NCI-H2171 (cell line): Measurements from ENCODE around the gene ATP5ME.
A peak's percentile ranks its signal among the peaks of the same experiment; 100 is the strongest.
"Not testable (repeated sequence)": the region's sequence is repeated elsewhere in the genome, so short reads cannot be mapped to it uniquely, and the experiment has no call there.

Experiments used
- DNase-seq: peaks from one replicate; lab custom pipeline; 2025; lab: John Stamatoyannopoulos, UW

The ATP5ME gene

DNA sequence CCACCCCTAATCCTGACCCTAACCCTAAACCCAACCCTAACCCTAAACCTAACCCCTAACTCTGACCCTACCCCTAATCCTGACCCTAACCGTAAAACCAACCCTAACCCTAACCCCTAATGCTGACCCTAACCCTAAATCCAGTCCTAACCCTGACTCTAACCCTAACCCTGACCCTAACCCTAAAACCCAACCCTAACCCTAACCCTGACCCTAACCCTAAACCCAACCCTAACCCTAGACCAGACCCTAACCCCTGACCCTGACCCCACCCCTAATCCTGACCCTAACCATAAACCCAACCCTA is 30.8 kb upstream of the ATP5ME start:
- no peak for DNase-seq

DNA sequence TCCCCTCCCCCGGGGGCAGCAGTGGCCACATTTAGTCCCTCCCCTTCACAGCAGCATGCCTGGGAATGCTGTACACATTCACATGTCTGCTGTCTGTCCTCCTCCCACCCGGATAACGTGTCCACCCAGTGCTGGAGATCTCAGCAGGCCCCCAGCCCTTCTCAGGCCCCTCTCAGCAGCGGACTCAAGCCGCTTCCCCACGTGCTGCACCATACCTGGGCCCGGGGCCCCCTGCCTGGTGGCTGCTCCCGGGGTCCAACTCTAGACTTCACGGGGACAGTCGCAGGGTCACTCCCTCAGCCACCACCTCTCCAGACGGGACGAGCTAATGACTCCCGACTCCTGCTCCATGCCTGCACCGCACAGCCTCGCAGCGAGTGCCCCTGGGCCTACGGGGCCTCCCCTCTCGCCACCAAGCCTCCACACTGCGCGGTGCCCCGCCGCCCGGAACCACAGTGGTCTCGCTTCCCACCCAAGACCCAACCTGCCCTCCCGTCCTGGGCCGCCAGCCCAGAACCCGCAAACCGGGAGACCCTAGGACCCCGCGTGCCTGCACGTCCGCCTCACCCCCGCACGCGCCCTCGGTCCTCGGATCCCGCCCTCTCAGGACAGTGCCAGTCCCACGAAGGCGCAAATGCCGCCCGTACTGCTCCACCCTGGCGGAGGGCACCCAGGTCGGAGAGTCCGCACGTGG is 30.3 kb upstream of the ATP5ME start:
- no peak for DNase-seq

DNA sequence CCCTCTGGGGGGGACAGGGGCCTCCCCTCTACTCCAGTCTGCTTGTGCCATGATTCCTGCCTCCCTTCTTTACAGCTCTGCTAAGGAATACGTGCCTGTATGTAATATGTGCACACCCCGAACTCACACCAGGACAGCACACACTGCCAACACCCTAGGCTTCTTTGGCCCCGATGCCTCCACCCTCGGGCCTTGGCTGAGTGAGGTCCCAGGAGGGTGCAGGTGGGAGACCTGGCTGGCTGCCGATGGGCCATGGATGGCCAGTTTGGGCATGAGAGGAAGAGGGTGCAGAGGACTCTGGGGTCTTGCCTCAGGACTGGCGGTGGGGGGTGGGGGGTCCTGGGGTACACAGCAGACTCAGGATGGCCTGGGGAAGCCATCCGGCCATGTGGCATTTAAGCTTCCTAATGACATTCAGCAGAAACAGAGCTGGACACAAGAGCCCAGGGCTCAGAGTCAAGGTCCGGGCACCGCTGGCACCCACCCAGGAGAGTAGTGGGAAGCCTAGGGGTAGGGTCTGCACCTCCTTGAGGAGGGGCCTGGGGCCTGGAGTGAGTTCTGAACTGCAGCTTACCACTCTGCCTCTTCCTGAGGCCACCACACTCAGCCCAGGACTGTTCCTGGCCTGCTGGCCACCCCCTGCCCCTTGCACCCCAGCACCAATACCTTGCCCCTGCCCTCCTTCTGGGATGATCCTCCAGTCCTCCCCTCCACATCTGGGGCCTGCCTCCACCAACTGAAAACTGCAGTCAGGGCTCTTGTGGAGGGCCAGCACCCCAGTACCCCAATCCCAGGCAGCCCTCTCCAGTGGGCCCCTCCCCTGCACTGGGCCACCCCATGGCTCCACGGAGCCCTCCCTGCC is 29.5 kb upstream of the ATP5ME start:
- no peak for DNase-seq

DNA sequence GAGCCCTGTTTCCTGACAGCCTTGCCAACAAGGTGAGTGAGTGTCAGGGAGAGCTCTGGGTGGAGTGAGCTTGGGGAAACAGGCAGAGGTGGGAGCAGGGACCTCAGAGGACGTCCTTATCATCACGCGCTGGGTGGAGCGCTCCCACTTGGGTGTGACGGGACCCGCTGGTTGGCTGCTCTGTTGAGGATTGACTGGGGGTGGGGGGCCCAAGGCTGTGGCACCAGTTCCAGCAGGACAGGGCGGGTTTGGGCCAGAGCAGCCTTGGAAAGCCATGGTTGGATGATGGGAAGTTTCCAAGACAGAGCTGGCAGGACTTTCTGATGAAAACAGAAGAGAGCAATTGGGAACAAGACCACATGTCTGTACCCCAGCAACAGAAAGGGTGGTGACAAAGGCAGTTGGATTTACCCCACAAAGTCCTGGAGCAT is 28.6 kb upstream of the ATP5ME start:
- DNase-seq: no peak

DNA sequence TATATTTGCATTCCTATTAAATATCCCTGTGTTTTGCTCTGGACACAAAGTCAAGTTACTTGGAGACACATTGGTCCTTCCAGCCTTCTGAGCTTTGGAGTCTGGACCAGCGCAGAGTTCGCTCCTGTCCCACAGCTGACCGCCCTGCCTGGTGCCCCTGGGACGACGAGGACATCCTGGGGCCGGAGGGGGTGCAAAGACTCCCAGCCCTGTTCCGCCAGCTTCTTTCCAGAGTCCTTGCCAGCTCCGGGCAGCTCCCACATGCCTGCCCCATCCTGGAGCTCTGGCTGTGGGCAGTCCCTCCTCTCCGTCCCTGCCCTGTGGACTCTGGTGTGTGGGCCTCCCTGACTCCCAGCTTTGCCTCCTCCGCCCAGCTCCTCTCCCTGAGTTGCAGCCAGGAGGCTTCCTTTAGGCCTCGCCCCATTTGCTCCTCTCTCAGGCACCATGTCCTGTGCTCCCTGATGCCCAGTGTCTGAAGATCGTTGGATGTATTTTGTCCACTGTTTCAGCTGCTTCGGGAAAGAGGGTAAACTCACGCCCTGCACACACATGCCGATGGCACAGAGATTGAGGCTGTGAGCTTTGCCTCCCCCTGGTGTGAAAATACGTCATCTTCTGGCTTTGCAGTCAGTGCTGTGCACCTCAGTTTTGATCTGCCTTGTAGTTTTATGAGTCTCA is 26.6 kb upstream of the ATP5ME start:
- DNase-seq: no peak

DNA sequence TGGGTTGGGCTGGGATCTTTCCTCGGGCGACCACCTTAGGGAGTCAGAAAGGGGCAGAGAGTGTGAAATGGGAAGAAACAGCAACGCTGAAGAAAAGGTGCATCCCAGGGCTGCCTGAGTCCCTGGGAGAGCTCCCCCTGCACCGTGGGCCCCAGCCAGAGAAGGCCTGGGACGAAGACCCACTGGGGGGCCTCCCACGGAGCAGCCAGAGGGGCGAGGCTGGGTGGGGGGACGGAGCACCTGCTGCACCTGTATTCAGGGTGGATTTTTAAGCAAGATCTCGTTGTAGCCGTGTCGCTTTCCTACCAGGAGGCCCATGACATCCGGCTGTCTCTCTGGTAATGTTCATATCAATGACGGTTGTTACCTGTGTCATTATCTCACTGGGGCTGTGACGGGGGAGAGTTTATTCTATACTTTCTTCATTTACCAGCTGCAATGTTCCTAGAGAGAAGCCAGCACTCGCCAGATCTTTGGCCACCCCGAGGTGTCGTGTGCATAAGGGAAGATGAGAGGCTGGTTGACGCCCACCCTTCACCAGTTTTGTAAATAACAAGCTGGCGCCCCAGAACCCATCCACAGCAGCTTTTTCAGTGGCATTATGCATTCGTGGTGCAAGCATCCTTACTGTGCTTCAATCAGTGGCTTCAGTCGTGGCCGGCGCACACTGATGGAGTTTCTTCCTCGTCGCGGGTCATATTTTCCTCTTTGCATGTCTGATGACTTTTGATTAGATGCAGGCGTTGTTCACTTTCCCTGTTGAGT is 25.9 kb upstream of the ATP5ME start:
- DNase-seq: no peak

DNA sequence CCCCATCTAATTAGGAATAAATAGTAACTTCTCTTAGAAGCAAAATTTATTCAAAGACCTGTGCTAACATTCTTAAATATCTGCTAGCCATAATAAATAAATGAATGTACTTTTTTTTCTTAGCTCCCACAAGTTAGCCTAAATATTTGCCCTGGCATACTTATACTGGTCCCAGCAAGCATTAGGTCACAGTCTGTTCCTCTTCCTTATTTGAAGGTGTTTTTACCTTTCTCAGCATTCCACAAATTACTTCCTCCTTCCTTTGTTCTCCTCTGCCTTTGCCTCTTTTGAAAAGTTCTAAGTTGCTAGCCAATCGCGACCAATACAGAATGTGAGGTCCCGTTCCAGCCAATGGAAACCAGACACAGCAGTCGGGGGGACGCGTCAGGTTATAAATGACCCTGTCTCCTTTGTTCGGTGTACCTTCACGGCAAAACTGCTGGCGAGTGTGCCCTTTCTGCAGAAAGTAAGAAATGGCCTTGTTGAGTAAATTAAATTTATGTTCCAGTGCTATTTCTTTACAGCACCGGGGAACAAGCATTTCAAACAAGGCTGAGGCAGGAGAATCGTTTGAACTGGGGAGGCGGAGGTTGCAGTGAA is 20.4 kb upstream of the ATP5ME start:
- not testable (repeated sequence) for DNase-seq

DNA sequence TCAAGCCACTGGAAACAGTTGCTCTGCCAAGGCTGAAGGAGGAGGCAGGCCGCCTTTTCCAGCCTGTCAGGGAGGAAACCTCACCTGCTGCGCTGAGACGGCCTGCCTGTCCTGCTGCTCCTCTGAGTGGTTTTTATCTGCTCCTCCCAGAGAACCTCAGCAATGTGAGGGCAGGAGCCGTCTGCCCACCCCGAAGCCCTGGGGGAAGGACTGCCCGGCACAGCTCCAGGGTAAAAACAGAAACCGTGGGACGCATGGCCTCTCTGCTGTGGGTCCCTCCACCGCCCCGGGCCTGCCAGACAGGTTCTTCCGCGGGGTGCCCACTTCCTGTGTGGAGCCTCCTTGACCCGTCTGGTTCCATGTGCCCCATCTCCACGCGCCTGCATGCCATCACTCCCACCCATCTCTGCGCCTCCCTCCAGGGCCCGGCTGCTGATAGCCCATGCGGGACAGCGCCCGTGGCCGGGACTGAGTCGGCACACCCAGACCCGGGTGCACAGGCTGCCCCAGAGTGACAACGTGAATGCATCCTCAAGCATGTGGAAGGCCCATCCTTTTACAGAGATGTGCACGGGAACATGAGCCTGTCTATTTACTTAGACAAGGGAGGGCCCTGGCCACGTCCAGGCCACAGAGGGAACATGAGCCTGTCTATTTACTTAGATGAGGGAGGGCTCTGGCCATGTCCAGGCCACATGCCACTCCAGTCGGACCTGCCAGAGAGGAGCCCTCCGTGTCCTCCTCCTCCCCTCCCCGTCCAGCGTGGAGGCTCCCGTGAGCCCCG is 18.9 kb upstream of the ATP5ME start:
- no peak for DNase-seq

DNA sequence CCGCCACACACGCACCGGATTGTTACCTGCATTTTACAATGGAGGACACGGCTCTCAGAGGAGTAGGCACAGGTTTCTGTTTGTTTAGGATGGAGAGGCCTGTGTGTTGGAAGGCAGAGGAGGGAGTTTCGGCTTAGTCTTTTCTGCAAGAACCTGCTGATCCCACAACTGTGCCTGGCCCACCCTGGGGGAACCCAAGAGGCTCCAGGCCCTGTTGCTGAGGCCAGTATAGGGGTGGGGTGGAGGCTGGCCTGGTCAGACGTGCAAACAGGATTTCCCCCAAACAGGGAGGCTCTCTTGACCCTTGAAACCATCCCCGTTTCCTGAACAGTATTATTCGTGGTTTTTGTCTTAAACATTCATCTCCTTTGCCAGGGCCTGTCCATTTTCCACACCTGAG is 15.6 kb upstream of the ATP5ME start:
- DNase-seq: no peak

DNA sequence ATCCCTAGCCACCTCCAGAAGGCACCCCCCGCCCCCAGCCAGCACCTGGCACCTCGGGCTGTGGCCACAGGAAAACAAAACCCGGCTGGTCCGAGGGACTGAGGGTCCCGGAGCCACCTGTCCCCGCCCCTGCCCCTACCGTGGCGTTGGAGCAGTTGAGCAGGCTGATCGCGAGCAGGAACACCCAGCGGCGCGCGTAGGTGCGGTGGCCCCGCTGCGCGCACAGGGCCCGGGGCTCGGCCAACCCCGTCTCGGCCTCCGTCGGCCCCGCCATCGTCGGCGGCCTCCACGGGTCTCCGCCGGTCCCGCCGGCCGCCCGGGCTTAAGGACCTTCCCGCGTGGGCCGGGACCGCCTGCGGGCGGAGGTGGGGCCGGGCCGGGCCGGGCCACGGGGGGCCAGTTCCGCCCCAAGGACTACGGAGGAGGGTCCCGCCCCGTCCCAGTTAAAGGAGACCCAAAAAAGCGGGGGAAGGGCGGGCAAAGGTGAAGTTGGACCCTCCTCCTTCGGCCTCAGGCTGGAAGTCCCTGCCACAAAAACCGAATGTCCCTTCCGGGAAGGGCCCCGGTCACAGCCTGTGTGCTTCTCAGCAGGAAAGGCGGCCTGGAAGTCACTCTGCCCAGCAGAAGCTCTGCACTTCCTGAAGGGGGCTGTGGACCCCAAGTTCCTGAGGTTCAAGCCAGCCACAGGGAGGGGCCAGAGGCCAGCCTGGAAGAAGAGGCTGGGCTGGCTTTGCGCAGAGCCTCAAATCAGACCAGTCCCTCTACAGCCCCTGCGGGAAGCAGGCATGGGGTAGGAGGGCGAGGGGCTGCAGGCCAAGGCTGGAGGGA is 15.0 kb upstream of the ATP5ME start, which contains the start of gene SLC49A3:
Gene SLC49A3 (minus strand): TSS at position 298 of the 828 bp plus-strand sequence. CDS start 24 bp downstream, at position 274.
- DNase-seq: no peak

DNA sequence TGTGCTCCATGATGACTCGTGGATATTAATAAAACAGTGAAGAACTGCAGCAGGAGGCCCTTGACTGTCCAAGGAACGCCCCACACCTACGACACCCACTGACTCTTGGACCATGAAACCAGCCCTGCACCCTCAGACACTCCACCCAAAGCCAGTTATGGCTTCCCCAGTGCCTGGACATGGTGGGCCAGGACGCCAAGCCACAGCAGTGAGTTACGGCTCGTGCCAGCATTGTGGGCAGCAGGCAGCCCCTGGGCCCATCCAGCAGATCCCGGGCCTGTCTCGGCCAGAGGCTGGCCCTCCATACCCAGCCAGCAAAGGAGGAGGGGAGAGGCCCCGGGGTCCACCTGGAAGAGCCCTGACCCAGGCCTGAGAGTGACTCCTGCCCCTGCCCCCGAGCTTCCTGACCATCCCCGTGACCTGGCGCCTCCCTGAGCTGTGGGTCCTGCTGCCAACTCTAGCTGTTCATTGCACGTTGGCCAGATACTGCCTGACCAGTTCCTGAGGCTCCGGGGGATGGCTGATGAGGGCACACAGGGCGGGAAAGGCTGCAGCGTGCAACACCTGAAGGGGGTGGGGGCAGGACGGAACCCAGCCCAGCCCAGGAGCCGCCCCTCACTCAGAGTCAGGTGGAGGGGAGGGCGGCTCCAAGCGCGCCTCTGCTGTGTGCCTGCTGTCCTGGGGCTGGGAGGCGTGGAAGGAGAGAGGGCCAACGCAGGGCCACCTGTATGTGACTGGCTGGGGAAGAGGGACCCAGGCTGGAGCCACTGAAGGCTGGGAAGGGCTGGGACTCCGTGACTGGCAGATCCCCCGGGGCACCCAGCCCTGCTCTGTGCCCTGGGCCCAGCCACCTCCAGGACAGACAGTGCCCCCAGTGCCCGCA is 14.1 kb upstream of the ATP5ME start:
- no peak for DNase-seq

DNA sequence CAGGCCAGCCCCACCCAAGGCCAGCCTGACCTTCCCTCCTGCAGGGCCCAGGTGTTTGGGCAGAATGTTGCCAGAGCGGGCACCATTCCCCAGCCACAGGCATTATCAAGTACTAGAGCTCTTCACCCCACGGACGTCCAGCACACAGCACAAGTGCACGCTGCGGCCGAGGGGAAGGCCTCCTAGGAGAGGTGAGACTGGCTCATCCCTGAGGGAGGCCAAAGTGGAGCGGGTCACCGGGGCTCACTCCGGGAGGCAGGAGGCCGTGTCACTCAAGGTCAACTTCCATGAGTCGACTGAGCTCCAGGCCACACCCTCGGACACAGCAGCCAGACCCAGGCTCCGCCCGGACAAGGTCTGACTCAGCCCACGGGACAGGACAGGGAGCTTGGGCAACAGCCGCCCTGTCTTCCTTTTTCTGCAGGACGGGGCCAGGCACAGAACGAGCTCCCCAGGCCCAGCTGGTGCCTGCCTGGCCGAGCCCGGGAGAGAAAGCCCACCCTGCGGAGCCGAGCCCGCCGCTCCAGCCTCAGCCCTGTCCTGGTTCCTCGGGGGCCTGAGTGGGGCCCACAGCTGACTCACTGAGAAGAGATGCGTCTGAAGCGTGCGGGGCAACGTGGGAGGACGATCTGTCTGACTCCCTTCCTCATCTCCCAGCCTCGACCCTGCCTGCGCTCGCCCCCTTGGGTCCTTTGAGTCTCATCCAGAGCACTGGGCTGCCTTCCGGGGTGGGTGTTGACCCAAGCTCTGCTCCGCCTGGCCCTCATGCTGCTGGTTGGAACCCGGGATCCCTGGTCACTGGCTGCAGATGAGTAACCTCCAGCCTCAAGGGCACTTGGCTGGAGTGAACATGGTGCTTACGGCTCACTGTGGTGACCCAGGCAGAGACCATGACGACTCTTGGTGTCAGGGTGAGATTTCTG is 13.2 kb upstream of the ATP5ME start:
- no peak for DNase-seq

DNA sequence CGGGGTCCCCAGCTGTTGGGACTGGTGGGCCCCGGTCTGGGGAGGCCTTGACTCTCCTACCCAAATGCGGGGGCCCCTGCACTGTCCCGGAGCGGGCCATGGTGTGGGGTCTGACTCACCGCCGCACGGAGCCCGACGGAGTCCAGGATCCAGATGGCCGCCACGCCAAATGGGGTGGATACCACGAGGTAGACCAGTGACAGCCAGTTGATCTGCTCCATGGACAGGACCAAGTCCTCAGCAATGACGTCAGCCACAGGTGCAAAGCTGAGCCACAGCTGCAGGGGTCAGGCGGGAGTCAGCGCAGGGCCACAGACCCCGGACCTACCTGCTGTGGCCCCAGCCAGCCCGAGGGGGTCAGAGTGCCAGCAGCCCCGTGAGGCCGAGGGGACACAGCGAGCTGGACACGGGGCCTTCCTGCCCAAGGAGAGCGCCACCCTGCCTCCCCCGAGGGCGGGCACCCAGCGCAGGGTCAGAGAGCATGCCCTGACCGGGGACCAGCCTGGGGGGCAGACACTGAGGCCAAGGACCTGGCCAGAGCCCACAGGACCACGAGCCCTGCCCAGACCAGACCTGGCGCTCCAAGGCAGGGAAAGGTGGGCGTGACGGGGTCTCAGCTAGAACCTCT is 12.5 kb upstream of the ATP5ME start:
- DNase-seq: no peak

DNA sequence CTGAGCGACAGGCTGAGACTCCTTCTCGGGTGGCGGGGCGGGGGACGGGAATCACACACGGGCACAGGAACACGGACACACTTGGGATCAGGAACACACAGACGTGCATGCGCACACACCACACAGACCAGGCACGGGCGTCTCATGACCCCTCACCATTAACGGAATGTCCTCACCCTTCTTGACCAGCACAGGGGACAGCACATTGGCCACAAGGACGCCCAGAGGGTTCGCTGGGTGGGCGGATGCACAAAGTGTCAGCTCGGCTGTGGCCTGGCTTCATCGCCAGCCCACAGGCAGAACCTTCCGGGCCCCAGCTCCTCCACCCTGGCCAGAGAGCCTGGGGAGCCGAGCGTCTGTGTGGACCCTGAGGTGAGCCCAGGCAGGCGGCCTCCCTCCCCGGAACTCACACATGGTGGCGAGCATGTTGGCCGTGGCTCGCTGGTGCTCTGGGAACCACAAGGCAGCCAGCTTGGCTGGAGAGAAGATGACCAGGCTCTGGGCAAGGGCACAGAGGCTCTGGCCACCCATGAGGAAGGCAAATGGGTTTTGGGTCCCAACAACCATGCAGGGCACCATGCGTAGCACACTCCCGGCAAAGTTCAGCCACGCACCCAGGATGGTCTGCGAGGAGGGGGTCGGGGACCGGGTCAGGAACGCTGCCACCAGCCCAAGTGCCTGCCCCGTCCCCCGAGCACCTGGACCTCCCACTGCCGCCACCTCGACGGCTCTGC is 11.8 kb upstream of the ATP5ME start:
- no peak for DNase-seq

DNA sequence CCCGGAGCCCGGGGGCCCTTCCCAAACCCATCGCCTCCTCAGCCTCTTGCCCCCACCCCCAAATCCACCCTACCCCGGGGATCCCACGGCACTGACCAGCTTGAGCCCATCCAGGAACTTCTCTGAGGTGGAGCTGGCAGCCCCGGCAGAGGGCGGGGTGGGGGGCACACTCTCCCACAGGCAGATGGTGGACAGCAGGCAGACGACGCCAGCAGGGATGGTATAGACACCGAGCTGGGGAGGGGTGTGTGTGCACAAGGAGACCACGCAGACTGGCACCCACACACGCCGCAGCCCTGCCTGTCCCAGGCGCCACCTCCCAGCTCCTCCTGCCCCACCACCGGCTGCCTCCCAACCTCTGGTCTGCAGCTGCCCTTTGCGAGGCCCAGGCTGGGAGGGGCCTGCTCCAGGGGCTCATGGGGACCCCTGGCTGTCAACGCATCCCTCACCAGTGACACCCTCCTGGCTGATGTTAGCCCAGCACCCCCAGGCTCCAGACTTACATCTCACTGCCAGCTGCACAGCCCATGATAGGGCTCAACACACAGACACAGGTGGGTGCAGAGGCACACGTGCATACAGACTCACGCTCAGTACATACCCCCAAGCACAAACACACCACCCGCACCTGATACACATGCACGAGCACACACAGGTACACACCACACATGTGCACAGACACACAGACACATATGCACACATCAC is 10.7 kb upstream of the ATP5ME start:
- DNase-seq: no peak

DNA sequence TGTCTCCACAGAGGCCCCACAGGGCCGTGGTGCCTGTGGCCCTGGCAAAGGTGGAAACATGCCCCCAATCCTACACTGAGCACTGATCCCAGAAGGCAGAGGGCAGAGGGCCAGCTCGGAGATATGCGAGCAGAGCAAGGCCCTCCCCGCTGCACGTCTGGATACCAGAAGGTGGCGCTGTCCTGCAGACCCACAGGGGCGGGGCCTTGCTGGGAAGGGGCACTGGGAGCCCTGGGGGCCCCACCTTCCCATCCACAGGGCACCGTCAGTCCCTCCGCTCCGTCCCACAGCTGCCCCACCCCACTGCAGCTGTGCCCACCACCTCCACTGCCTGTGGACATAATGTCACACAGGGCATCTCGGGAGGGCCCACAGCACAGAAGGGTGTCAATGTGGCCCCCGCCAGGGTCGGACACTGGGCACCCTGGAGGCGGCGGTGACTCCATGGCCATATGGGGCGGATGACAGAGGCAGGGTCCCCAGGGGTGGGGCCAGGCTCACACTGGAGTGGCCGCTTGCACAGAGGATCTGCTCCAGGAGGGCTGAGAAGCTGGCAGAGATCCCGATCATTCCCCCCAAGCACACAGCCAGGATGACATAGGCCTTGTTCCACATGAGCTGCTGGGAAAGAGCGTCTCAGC is 10.0 kb upstream of the ATP5ME start:
- peak; percentile 14 for DNase-seq
